ENCODE measurements around the gene FBN2.

DNA sequence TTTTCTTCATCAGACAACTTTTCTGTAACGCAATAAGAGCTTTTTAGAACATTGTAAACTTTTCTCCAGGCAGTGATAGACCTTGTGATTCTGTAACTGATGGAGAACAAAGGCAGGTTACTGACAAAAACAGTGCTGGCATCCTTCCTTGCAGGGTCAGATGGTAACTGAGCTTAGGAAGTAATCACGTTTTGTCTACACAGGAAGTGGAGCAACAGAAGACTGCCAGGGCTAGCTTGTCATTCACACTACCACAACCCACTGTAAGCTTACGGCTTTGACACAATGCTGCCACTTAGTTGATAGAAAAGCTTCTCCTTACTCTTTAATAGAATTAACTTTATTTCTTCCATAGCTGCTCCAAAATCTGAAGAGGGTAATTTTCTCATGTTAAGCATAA, 46.8 kb downstream of the FBN2 start:
- TF ChIP-seq CTCF (IDR thresholded peaks at IDR 0.05) (no peak), POLR2A (IDR thresholded peaks at IDR 0.05) (no peak)

All from heart left ventricle (tissue), 13 donors.